Prostate gland (tissue), 2 donors: ENCODE data around the gene TXNRD2. TPM values are rescaled to one million over a fixed set of nuclear protein-coding genes. Genes with fewer than 3 reads are reported as not detected.

Experiments used
- DNase-seq: peaks from one replicate; pipeline ENCODE4 v3.0.0-alpha.2; 2019; ENCODE audit warnings: low spot score
- H3K27ac ChIP-seq, 2 donors: fragments of 200-600 bp; sonication (generic); 2 replicates each; pipeline ENCODE4 v1.5.1; 2017 to 2019
- H3K27me3 ChIP-seq: fragments of 200-600 bp; sonication (generic); replicated peaks from 2 replicates; pipeline ENCODE4 v1.5.1; 2019; ENCODE audit not compliant: insufficient read depth
- H3K36me3 ChIP-seq, 2 donors: fragments of 200-600 bp; sonication (generic); 1 replicate in 1 of 2; 2 replicates in 1 of 2; pipeline versions ENCODE4 v1.5.1 to v1.8.1; 2017 to 2019
- H3K4me1 ChIP-seq: fragments of 200-600 bp; sonication (generic); replicated peaks from 2 replicates; pipeline ENCODE4 v1.5.1; 2019
- H3K4me3 ChIP-seq, 2 donors: fragments of 200-600 bp; sonication (generic); 2 replicates each; pipeline ENCODE4 v1.5.1; 2017 to 2019
- H3K9me3 ChIP-seq: fragments of 200-600 bp; sonication (generic); 2 replicates; pipeline ENCODE4 v1.5.1; 2017
- CTCF ChIP-seq, 4 experiments: fragments of 200-600 bp in 2 of 4; fragments of 450-650 bp in 2 of 4; sonication (generic) in 2 of 4; IDR thresholded peaks; 1 replicate in 3 of 4; 2 replicates in 1 of 4; pipeline ENCODE4 v1.5.1; 2016 to 2019; ENCODE audit warnings: antibody characterized with exemption in 4 of 4, mild to moderate bottlenecking in 2 of 4, moderate library complexity in 2 of 4
- POLR2A ChIP-seq: fragments of 450-650 bp; IDR thresholded peaks from one replicate; pipeline ENCODE4 v1.6.1; 2016; ENCODE audit warnings: antibody characterized with exemption, mild to moderate bottlenecking
- POLR2AphosphoS5 ChIP-seq: sonication (generic); formaldehyde crosslinking; IDR thresholded peaks from one replicate; pipeline ENCODE4 v1.6.1; 2017; ENCODE audit warnings: antibody characterized with exemption
- WGBS: methylation state at CpG from one replicate; pipeline ENCODE4 v1.1.5; 2018; 5-methylcytosine and 5-hydroxymethylcytosine counted together
- intact Hi-C: fragments of 100-400 bp; cut with DNase I; formaldehyde crosslinking; loops from one replicate; pipeline ENCODE4 v1.14.2; 2022
- total RNA-seq, 2 donors: library from RNA; depleted of rRNA; stranded (reverse); fragments of >200 nt; gene quantifications; one replicate each; pipeline ENCODE4 v1.1.0, GENCODE V29; 2016

The TXNRD2 gene
- total RNA-seq, 2 donors from 2014 or later = 62.1 to 84.5 TPM

GRCh38 chr22:19959587-19960490 lies 18.2 kb upstream of the TXNRD2 start:
- Histone ChIP-seq H3K27me3 (no peaks in the 10 kb centered on the region), H3K4me3 (peak overlapping the region; percentile 11 to 21), H3K27ac (peak overlapping the region; percentile 64 to 66), H3K36me3 (no peaks in the 10 kb centered on the region), H3K9me3 (no peaks in the 10 kb centered on the region), H3K4me1 (peaks cover 24% of the 10 kb centered on the region)
- no peak for DNase-seq
- TF ChIP-seq POLR2A (no peak), POLR2AphosphoS5 (no peak), CTCF (IDR thresholded peaks at IDR 0.05) (no peak)
- WGBS = 24% methylated on average over 5 of the region's 13 CpGs
- intact Hi-C loops = no loop called here

GRCh38 chr22:19959043-19959586 lies 17.5 kb upstream of the TXNRD2 start:
- Histone ChIP-seq H3K27me3 (no peaks in the 10 kb centered on the region), H3K4me1 (peaks cover 24% of the 10 kb centered on the region), H3K27ac (peak overlapping the region; percentile 64 to 66), H3K36me3 (no peaks in the 10 kb centered on the region), H3K4me3 (peak overlapping the region; percentile 11 to 21), H3K9me3 (no peaks in the 10 kb centered on the region)
- 22% methylated on average over 20 of the region's 30 CpGs for WGBS
- intact Hi-C loops = no loop called here
- peak; percentile 73 for DNase-seq
- TF ChIP-seq CTCF (IDR thresholded peaks at IDR 0.05) = no peak
- TF ChIP-seq POLR2AphosphoS5 = peak; percentile 39

- TF ChIP-seq POLR2A = no peak
- TF ChIP-seq POLR2AphosphoS5 = no peak
- no peak for TF ChIP-seq CTCF (IDR thresholded peaks at IDR 0.05)
- H3K4me3 ChIP-seq = no peak overlapping the region
- intact Hi-C loops = no loop called here
- 72% methylated on average over 19 of the region's 19 CpGs for WGBS
- H3K36me3 ChIP-seq = no peaks in the 10 kb centered on the region
- H3K4me1 ChIP-seq = peaks cover 19% of the 10 kb centered on the region
- H3K27me3 ChIP-seq = no peaks in the 10 kb centered on the region
- DNase-seq = no peak
- peak overlapping the region; percentile 64 to 66 for H3K27ac ChIP-seq
- no peaks in the 10 kb centered on the region for H3K9me3 ChIP-seq
Measured at GRCh38 chr22:19958083-19959042, 16.7 kb upstream of the TXNRD2 start.

GRCh38 chr22:19957445-19957844 lies 15.8 kb upstream of the TXNRD2 start:
- no peak overlapping the region for H3K27ac ChIP-seq
- 94% methylated on average over 9 of the region's 9 CpGs for WGBS

More at GRCh38 chr22:19957445-19957844, 15.8 kb upstream of the TXNRD2 start:
- intact Hi-C loops = no loop called here
- no peak for DNase-seq
- Histone ChIP-seq H3K4me3 (no peak overlapping the region), H3K27me3 (no peaks in the 10 kb centered on the region), H3K4me1 (peaks cover 19% of the 10 kb centered on the region), H3K36me3 (no peaks in the 10 kb centered on the region), H3K9me3 (no peaks in the 10 kb centered on the region)
- no peak for TF ChIP-seq POLR2AphosphoS5
- no peak for TF ChIP-seq POLR2A
- TF ChIP-seq CTCF (IDR thresholded peaks at IDR 0.05) = no peak
